H1 (cell line): ENCODE data around the gene SPOCD1. TPM values are rescaled to one million over a fixed set of nuclear protein-coding genes. Genes with fewer than 3 reads are reported as not detected.

Experiments
- CBX5 ChIP-seq: fragments of 300-800, 300-1000 bp; sonication (generic); IDR thresholded peaks from 2 replicates; pipeline ENCODE4 v1.7.1; 2016; ENCODE audit warnings: antibody characterized with exemption, low read length, low read depth
- CTBP2 ChIP-seq: IDR thresholded peaks from 2 replicates; pipeline ENCODE4 v1.7.0; 2011; ENCODE audit warnings: borderline replicate concordance, mild to moderate bottlenecking, moderate library complexity, mixed read lengths, low read length; ENCODE audit not compliant: insufficient read depth, insufficient read length
- EP300 ChIP-seq, 2 experiments: IDR thresholded peaks; 1 replicate in 1 of 2; 2 replicates in 1 of 2; pipeline ENCODE4 v1.6.1; 2011 to 2012; ENCODE audit warnings: low read depth in 2 of 2, low read length in 2 of 2, mild to moderate bottlenecking in 2 of 2, borderline replicate concordance in 1 of 2, inconsistent platforms in 1 of 2, moderate library complexity in 1 of 2
- FOSL1 ChIP-seq: IDR thresholded peaks from 2 replicates; pipeline ENCODE4 v1.6.1; 2011; ENCODE audit warnings: mild to moderate bottlenecking, low read depth, low read length, moderate library complexity; ENCODE audit not compliant: insufficient read depth
- MAFK ChIP-seq: IDR thresholded peaks from 2 replicates; pipeline ENCODE4 v1.6.1; 2012; ENCODE audit warnings: low read depth, mild to moderate bottlenecking, improper control_type of control experiment, low read length
- RFX5 ChIP-seq: IDR thresholded peaks from 2 replicates; pipeline ENCODE4 v1.6.1; 2011; ENCODE audit warnings: low read depth, low read length, improper control_type of control experiment, borderline replicate concordance
- SRF ChIP-seq: IDR thresholded peaks from 2 replicates; pipeline ENCODE4 v1.6.1; 2011; ENCODE audit warnings: mild to moderate bottlenecking, low read depth, low read length, moderate library complexity
- TEAD4 ChIP-seq: IDR thresholded peaks from 2 replicates; pipeline ENCODE4 v1.6.1; 2012; ENCODE audit warnings: low read depth, low read length, inconsistent platforms, mixed read lengths
- polyA plus RNA-seq, 7 experiments: library from polyadenylated mRNA; depleted of rRNA in 3 of 7; stranded (reverse) in 5 of 7; unstranded in 2 of 7; fragments of >200 nt in 5 of 7; fragments of 200-250 nt in 2 of 7; gene quantifications; 1 replicate in 5 of 7; 2 replicates in 1 of 7; 4 replicates in 1 of 7; pipeline versions ENCODE4 v1.2.1 to v1.2.3, GENCODE V29; 2011 to 2013; ENCODE audit warnings: missing spikeins in 2 of 7, mixed read lengths in 2 of 7
- total RNA-seq: library from RNA; stranded (reverse); fragmentation: NEBNext Ultra II Directional; extraction: Animal tissue kit (Norgen Biotek cat#: 25700); gene quantifications from 2 replicates; pipeline ENCODE4 v1.2.1, GENCODE V29; 2021
- TF ChIP-seq, protein P1 (sequence below): fragments of 300-600 bp; sonication (generic); IDR thresholded peaks from 2 replicates; pipeline ENCODE4 v1.7.1; 2012; ENCODE audit warnings: low read length, moderate library complexity, mild to moderate bottlenecking, inconsistent platforms; ENCODE audit not compliant: insufficient replicate concordance
- TF ChIP-seq, protein P2 (sequence below): IDR thresholded peaks from 2 replicates; pipeline ENCODE4 v1.6.1; 2011; ENCODE audit warnings: low read length, improper control_type of control experiment

Gene SPOCD1
- total and polyA plus RNA-seq, 2 of the 8 experiments (the other 6 are each of a cell fraction or from before 2014, with no cell fraction given): 1.8 to 2.9 TPM

DNA sequence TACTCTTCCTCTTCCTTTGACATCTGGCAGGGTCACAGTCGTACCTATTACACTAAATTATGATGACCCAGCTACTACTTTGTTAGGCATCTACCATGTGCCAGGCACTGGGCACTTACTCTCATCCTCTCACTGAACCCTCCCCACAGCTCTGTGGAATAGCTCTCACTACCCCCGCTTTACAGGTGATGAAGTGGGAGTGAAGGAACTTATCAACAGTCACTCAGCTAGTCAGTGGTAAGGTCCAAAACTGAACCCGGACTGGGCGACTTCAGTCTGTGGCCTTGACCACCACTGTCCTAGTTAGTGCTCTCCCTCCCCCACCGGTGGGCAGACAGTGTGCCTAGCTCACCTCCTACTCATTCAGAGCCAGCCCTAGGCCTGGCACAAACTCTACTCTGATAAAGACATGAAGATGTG is 64.0 kb downstream of the SPOCD1 start (continued):
- TF ChIP-seq, protein P1, sequence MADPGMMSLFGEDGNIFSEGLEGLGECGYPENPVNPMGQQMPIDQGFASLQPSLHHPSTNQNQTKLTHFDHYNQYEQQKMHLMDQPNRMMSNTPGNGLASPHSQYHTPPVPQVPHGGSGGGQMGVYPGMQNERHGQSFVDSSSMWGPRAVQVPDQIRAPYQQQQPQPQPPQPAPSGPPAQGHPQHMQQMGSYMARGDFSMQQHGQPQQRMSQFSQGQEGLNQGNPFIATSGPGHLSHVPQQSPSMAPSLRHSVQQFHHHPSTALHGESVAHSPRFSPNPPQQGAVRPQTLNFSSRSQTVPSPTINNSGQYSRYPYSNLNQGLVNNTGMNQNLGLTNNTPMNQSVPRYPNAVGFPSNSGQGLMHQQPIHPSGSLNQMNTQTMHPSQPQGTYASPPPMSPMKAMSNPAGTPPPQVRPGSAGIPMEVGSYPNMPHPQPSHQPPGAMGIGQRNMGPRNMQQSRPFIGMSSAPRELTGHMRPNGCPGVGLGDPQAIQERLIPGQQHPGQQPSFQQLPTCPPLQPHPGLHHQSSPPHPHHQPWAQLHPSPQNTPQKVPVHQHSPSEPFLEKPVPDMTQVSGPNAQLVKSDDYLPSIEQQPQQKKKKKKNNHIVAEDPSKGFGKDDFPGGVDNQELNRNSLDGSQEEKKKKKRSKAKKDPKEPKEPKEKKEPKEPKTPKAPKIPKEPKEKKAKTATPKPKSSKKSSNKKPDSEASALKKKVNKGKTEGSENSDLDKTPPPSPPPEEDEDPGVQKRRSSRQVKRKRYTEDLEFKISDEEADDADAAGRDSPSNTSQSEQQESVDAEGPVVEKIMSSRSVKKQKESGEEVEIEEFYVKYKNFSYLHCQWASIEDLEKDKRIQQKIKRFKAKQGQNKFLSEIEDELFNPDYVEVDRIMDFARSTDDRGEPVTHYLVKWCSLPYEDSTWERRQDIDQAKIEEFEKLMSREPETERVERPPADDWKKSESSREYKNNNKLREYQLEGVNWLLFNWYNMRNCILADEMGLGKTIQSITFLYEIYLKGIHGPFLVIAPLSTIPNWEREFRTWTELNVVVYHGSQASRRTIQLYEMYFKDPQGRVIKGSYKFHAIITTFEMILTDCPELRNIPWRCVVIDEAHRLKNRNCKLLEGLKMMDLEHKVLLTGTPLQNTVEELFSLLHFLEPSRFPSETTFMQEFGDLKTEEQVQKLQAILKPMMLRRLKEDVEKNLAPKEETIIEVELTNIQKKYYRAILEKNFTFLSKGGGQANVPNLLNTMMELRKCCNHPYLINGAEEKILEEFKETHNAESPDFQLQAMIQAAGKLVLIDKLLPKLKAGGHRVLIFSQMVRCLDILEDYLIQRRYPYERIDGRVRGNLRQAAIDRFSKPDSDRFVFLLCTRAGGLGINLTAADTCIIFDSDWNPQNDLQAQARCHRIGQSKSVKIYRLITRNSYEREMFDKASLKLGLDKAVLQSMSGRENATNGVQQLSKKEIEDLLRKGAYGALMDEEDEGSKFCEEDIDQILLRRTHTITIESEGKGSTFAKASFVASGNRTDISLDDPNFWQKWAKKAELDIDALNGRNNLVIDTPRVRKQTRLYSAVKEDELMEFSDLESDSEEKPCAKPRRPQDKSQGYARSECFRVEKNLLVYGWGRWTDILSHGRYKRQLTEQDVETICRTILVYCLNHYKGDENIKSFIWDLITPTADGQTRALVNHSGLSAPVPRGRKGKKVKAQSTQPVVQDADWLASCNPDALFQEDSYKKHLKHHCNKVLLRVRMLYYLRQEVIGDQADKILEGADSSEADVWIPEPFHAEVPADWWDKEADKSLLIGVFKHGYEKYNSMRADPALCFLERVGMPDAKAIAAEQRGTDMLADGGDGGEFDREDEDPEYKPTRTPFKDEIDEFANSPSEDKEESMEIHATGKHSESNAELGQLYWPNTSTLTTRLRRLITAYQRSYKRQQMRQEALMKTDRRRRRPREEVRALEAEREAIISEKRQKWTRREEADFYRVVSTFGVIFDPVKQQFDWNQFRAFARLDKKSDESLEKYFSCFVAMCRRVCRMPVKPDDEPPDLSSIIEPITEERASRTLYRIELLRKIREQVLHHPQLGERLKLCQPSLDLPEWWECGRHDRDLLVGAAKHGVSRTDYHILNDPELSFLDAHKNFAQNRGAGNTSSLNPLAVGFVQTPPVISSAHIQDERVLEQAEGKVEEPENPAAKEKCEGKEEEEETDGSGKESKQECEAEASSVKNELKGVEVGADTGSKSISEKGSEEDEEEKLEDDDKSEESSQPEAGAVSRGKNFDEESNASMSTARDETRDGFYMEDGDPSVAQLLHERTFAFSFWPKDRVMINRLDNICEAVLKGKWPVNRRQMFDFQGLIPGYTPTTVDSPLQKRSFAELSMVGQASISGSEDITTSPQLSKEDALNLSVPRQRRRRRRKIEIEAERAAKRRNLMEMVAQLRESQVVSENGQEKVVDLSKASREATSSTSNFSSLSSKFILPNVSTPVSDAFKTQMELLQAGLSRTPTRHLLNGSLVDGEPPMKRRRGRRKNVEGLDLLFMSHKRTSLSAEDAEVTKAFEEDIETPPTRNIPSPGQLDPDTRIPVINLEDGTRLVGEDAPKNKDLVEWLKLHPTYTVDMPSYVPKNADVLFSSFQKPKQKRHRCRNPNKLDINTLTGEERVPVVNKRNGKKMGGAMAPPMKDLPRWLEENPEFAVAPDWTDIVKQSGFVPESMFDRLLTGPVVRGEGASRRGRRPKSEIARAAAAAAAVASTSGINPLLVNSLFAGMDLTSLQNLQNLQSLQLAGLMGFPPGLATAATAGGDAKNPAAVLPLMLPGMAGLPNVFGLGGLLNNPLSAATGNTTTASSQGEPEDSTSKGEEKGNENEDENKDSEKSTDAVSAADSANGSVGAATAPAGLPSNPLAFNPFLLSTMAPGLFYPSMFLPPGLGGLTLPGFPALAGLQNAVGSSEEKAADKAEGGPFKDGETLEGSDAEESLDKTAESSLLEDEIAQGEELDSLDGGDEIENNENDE: no peak
- TF ChIP-seq, protein P2, sequence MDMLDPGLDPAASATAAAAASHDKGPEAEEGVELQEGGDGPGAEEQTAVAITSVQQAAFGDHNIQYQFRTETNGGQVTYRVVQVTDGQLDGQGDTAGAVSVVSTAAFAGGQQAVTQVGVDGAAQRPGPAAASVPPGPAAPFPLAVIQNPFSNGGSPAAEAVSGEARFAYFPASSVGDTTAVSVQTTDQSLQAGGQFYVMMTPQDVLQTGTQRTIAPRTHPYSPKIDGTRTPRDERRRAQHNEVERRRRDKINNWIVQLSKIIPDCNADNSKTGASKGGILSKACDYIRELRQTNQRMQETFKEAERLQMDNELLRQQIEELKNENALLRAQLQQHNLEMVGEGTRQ: no peak
- TF ChIP-seq EP300 (IDR thresholded peaks at IDR 0.05; ENCODE audit: borderline replicate concordance in 1 of 2, low read depth in 2 of 2, low read length in 2 of 2): no peak
- no peak for TF ChIP-seq CBX5
- no peak for TF ChIP-seq TEAD4
- no peak for TF ChIP-seq CTBP2
- TF ChIP-seq RFX5: no peak
- no peak for TF ChIP-seq FOSL1
- no peak for TF ChIP-seq MAFK
- no peak for TF ChIP-seq SRF
